HUES64 (cell line): ENCODE data around the gene BOD1L1.

Experiments
- H3K27ac ChIP-seq: 2 replicates; pipeline ENCODE4 v1.7.0; 2013; ENCODE audit warnings: low read depth, low read length, inconsistent platforms
- H3K27me3 ChIP-seq: 2 replicates; pipeline ENCODE4 v1.6.1; 2013; ENCODE audit warnings: mild to moderate bottlenecking, low read length; ENCODE audit not compliant: insufficient read depth
- H3K36me3 ChIP-seq: 2 replicates; pipeline ENCODE4 v1.6.1; 2013; ENCODE audit warnings: mild to moderate bottlenecking, low read length; ENCODE audit not compliant: insufficient read depth
- H3K4me1 ChIP-seq: 2 replicates; pipeline ENCODE4 v1.6.1; 2013; ENCODE audit warnings: mild to moderate bottlenecking, low read length, moderate library complexity; ENCODE audit not compliant: insufficient read depth
- H3K4me3 ChIP-seq: 2 replicates; pipeline ENCODE4 v1.5.1; 2013; ENCODE audit warnings: mild to moderate bottlenecking, low read length, moderate library complexity
- H3K9ac ChIP-seq: 2 replicates; pipeline ENCODE4 v1.6.1; 2013; ENCODE audit warnings: mild to moderate bottlenecking, low read depth, low read length
- H3K9me3 ChIP-seq: 2 replicates; pipeline ENCODE4 v1.6.1; 2013; ENCODE audit warnings: low read depth, low read length; ENCODE audit not compliant: insufficient read depth
- WGBS: fragments of 150-250, 120-280 bp; methylation state at CpG from one replicate; pipeline ENCODE4 v1.1.7; 2013; ENCODE audit warnings: missing lambda C conversion rate; 5-methylcytosine and 5-hydroxymethylcytosine counted together

BOD1L1 gene

GRCh38 chr4:13617801-13618200 is 9.7 kb downstream of the BOD1L1 start:
- H3K9me3 ChIP-seq, result no peaks in the 10 kb centered on the region
- WGBS, result 90% methylated on average over 1 of the region's 3 CpGs
- H3K27ac ChIP-seq, result no peak overlapping the region
- no peaks in the 10 kb centered on the region for H3K27me3 ChIP-seq
- H3K4me1 ChIP-seq, result peaks cover 8% of the 10 kb centered on the region; the same call in 1 of the 2 replicates
- peaks cover 65% of the 10 kb centered on the region for H3K36me3 ChIP-seq
- no peak overlapping the region for H3K9ac ChIP-seq
- no peak overlapping the region for H3K4me3 ChIP-seq

- Histone ChIP-seq H3K9ac (no peak overlapping the region), H3K4me1 (peaks cover 8% of the 10 kb centered on the region; the same call in 1 of the 2 replicates), H3K27me3 (no peaks in the 10 kb centered on the region), H3K4me3 (no peak overlapping the region), H3K27ac (no peak overlapping the region), H3K36me3 (peaks cover 77% of the 10 kb centered on the region), H3K9me3 (no peaks in the 10 kb centered on the region)
- 92% methylated on average over 4 of the region's 4 CpGs for WGBS
Observed at GRCh38 chr4:13616597-13616996, 10.9 kb downstream of the BOD1L1 start.

GRCh38 chr4:13615161-13615560 is 12.4 kb downstream of the BOD1L1 start:
- H3K36me3 ChIP-seq, result peaks cover 91% of the 10 kb centered on the region
- WGBS, result 98% methylated on average over 2 of the region's 3 CpGs
- H3K4me1 ChIP-seq, result peaks cover 8% of the 10 kb centered on the region; the same call in 1 of the 2 replicates

GRCh38 chr4:13612569-13612968 is 15.0 kb downstream of the BOD1L1 start:
- no peaks in the 10 kb centered on the region for H3K4me1 ChIP-seq
- no peak overlapping the region for H3K27ac ChIP-seq
- no peaks in the 10 kb centered on the region for H3K9me3 ChIP-seq
- 86% methylated on average over 4 of the region's 4 CpGs for WGBS
- no peaks in the 10 kb centered on the region for H3K27me3 ChIP-seq
- H3K36me3 ChIP-seq, result peaks cover 94% of the 10 kb centered on the region
- H3K4me3 ChIP-seq, result no peak overlapping the region
- no peak overlapping the region for H3K9ac ChIP-seq

More at GRCh38 chr4:13615161-13615560, 12.4 kb downstream of the BOD1L1 start:
- Histone ChIP-seq H3K9ac (no peak overlapping the region), H3K27me3 (no peaks in the 10 kb centered on the region), H3K4me3 (no peak overlapping the region), H3K9me3 (no peaks in the 10 kb centered on the region), H3K27ac (no peak overlapping the region)

GRCh38 chr4:13611283-13611842 is 16.2 kb downstream of the BOD1L1 start:
- Histone ChIP-seq H3K4me3 (no peak overlapping the region), H3K36me3 (peaks cover 98% of the 10 kb centered on the region), H3K9ac (no peak overlapping the region), H3K9me3 (no peaks in the 10 kb centered on the region), H3K27me3 (no peaks in the 10 kb centered on the region), H3K4me1 (no peaks in the 10 kb centered on the region), H3K27ac (no peak overlapping the region)
- WGBS, result 97% methylated on average over 3 of the region's 3 CpGs

GRCh38 chr4:13605330-13605729 is 22.2 kb downstream of the BOD1L1 start:
- H3K9me3 ChIP-seq, result peaks cover 4% of the 10 kb centered on the region; the same call in 1 of the 2 replicates
- no CpG with 5 or more reads among the region's 1 CpG for WGBS
- H3K27me3 ChIP-seq, result no peaks in the 10 kb centered on the region
- no peaks in the 10 kb centered on the region for H3K4me1 ChIP-seq
- no peak overlapping the region for H3K27ac ChIP-seq
- no peak overlapping the region for H3K9ac ChIP-seq
- H3K36me3 ChIP-seq, result peaks cover 99% of the 10 kb centered on the region
- H3K4me3 ChIP-seq, result no peak overlapping the region

- H3K36me3 ChIP-seq, result peaks cover 94% of the 10 kb centered on the region
- H3K9ac ChIP-seq, result no peak overlapping the region
- H3K4me1 ChIP-seq, result no peaks in the 10 kb centered on the region
- 95% methylated on average over 2 of the region's 2 CpGs for WGBS
- H3K27ac ChIP-seq, result no peak overlapping the region
- H3K4me3 ChIP-seq, result no peak overlapping the region
- H3K9me3 ChIP-seq, result peaks cover 4% of the 10 kb centered on the region; the same call in 1 of the 2 replicates
- H3K27me3 ChIP-seq, result no peaks in the 10 kb centered on the region
Observed at GRCh38 chr4:13601848-13602247, 25.7 kb downstream of the BOD1L1 start.

- Histone ChIP-seq H3K4me3 (no peak overlapping the region), H3K27me3 (no peaks in the 10 kb centered on the region), H3K4me1 (no peaks in the 10 kb centered on the region), H3K9me3 (peaks cover 4% of the 10 kb centered on the region; the same call in 1 of the 2 replicates), H3K36me3 (peaks cover 94% of the 10 kb centered on the region), H3K9ac (no peak overlapping the region), H3K27ac (no peak overlapping the region)
- WGBS, result 96% methylated on average over 3 of the region's 3 CpGs
Observed at GRCh38 chr4:13601048-13601447, 26.5 kb downstream of the BOD1L1 start.

GRCh38 chr4:13599159-13599558 is 28.4 kb downstream of the BOD1L1 start:
- H3K36me3 ChIP-seq, result peaks cover 94% of the 10 kb centered on the region
- no peaks in the 10 kb centered on the region for H3K4me1 ChIP-seq
- 73% methylated on average over 5 of the region's 5 CpGs for WGBS
- peaks cover 4% of the 10 kb centered on the region; the same call in 1 of the 2 replicates for H3K9me3 ChIP-seq
- H3K4me3 ChIP-seq, result no peak overlapping the region
- no peak overlapping the region for H3K9ac ChIP-seq
- no peak overlapping the region for H3K27ac ChIP-seq
- H3K27me3 ChIP-seq, result no peaks in the 10 kb centered on the region

- peaks cover 94% of the 10 kb centered on the region for H3K36me3 ChIP-seq
- H3K4me3 ChIP-seq, result no peak overlapping the region
- H3K27me3 ChIP-seq, result no peaks in the 10 kb centered on the region
- H3K27ac ChIP-seq, result no peak overlapping the region
- no peak overlapping the region for H3K9ac ChIP-seq
- H3K4me1 ChIP-seq, result no peaks in the 10 kb centered on the region
- peaks cover 4% of the 10 kb centered on the region; the same call in 1 of the 2 replicates for H3K9me3 ChIP-seq
Observed at GRCh38 chr4:13597604-13598003, 29.9 kb downstream of the BOD1L1 start.

- Histone ChIP-seq H3K9ac (no peak overlapping the region), H3K36me3 (peaks cover 94% of the 10 kb centered on the region), H3K27ac (no peak overlapping the region), H3K9me3 (peaks cover 4% of the 10 kb centered on the region; the same call in 1 of the 2 replicates), H3K4me3 (no peak overlapping the region), H3K4me1 (no peaks in the 10 kb centered on the region), H3K27me3 (no peaks in the 10 kb centered on the region)
Observed at GRCh38 chr4:13597141-13597540, 30.4 kb downstream of the BOD1L1 start.

GRCh38 chr4:13592220-13592619 is 35.3 kb downstream of the BOD1L1 start:
- no peaks in the 10 kb centered on the region for H3K27me3 ChIP-seq
- no peaks in the 10 kb centered on the region for H3K9me3 ChIP-seq
- no peak overlapping the region for H3K4me3 ChIP-seq
- no peak overlapping the region for H3K27ac ChIP-seq
- no peak overlapping the region for H3K9ac ChIP-seq
- H3K4me1 ChIP-seq, result no peaks in the 10 kb centered on the region
- WGBS, result 93% methylated on average over 3 of the region's 4 CpGs
- peaks cover 97% of the 10 kb centered on the region for H3K36me3 ChIP-seq
